Measurements from ENCODE around the gene TPRG1. TPM values are rescaled to one million over a fixed set of nuclear protein-coding genes. Genes with fewer than 3 reads are reported as not detected.

Gene TPRG1
- total and polyA plus RNA-seq, 9 of the 15 experiments (the other 6 are each of a cell fraction or from before 2014, with no cell fraction given): 0.01 TPM; not detected in 8

GRCh38 chr3:189239616-189240015 is 67.8 kb downstream of the TPRG1 start:
- Histone ChIP-seq H3K36me3 (ENCODE audit: control insufficient read depth, insufficient read depth, low read length) (no peaks in the 10 kb centered on the region), H3K4me1 (replicated peaks in 1 of 2; ENCODE audit: control insufficient read depth in 2 of 2, insufficient read depth in 2 of 2, low read length in 2 of 2) (no peaks in the 10 kb centered on the region), H3K27me3 (ENCODE audit: control insufficient read depth in 2 of 2, insufficient read depth in 2 of 2, low read length in 2 of 2) (no peaks in the 10 kb centered on the region), H3K9me3 (replicated peaks; ENCODE audit: control insufficient read depth, insufficient read depth, low read depth, low read length) (no peaks in the 10 kb centered on the region), H3K27ac (ENCODE audit: extremely low read depth, low read depth, low read length) (no peak overlapping the region), H2AFZ (ENCODE audit: low read depth, low read length) (no peak overlapping the region), H3K9ac (ENCODE audit: insufficient read depth in 1 of 2, low read depth in 2 of 2, low read length in 2 of 2) (no peak overlapping the region), H3K4me2 (ENCODE audit: insufficient read depth, low read length) (no peak overlapping the region), H3K79me2 (ENCODE audit: control insufficient read depth, insufficient read depth, low read length) (no peaks in the 10 kb centered on the region), H3K9me1 (ENCODE audit: control insufficient read depth, insufficient read depth, low read length) (no peaks in the 10 kb centered on the region), H3K4me3 (no peak overlapping the region), H4K20me1 (replicated peaks; ENCODE audit: control insufficient read depth, insufficient read depth, low read length) (no peaks in the 10 kb centered on the region)
- no peak for FAIRE-seq
- intact Hi-C loops (cut with micrococcal nuclease) (no loop called here), in situ Hi-C loops (cut with MboI) (no loop called here)
- 3% methylated on average over 5 of the region's 5 CpGs for WGBS (ENCODE audit: insufficient coverage, low coverage, missing lambda C conversion rate)
- DNase-seq (ENCODE audit: extremely low read depth in 1 of 4, low spot score in 3 of 4): no peak
- POLR2A ChIA-PET: no interaction called here
- CTCF ChIA-PET (ENCODE audit: low intra/inter-chr PET ratio): no interaction called here
- no peak for ATAC-seq
- no TSS peak for BruUV-seq (replicated peaks)
- TF ChIP-seq, protein P1, sequence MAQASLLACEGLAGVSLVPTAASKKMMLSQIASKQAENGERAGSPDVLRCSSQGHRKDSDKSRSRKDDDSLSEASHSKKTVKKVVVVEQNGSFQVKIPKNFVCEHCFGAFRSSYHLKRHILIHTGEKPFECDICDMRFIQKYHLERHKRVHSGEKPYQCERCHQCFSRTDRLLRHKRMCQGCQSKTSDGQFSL (CRISPR knock-in tag; IDR thresholded peaks at IDR 0.05): no peak
- TF ChIP-seq, protein P1 (tag; IDR thresholded peaks at IDR 0.05): no peak
- TF ChIP-seq ZNF395 (CRISPR knock-in tag; IDR thresholded peaks at IDR 0.05) (no peak), CREM (IDR thresholded peaks at IDR 0.05; ENCODE audit: low read depth) (no peak), IRF1 (CRISPR knock-in tag; IDR thresholded peaks at IDR 0.05; ENCODE audit: borderline replicate concordance) (no peak), STAT5A (IDR thresholded peaks at IDR 0.05; ENCODE audit: borderline replicate concordance, low read length) (no peak), CEBPB (tag; IDR thresholded peaks at IDR 0.05) (no peak)
- TF ChIP-seq, protein P2, sequence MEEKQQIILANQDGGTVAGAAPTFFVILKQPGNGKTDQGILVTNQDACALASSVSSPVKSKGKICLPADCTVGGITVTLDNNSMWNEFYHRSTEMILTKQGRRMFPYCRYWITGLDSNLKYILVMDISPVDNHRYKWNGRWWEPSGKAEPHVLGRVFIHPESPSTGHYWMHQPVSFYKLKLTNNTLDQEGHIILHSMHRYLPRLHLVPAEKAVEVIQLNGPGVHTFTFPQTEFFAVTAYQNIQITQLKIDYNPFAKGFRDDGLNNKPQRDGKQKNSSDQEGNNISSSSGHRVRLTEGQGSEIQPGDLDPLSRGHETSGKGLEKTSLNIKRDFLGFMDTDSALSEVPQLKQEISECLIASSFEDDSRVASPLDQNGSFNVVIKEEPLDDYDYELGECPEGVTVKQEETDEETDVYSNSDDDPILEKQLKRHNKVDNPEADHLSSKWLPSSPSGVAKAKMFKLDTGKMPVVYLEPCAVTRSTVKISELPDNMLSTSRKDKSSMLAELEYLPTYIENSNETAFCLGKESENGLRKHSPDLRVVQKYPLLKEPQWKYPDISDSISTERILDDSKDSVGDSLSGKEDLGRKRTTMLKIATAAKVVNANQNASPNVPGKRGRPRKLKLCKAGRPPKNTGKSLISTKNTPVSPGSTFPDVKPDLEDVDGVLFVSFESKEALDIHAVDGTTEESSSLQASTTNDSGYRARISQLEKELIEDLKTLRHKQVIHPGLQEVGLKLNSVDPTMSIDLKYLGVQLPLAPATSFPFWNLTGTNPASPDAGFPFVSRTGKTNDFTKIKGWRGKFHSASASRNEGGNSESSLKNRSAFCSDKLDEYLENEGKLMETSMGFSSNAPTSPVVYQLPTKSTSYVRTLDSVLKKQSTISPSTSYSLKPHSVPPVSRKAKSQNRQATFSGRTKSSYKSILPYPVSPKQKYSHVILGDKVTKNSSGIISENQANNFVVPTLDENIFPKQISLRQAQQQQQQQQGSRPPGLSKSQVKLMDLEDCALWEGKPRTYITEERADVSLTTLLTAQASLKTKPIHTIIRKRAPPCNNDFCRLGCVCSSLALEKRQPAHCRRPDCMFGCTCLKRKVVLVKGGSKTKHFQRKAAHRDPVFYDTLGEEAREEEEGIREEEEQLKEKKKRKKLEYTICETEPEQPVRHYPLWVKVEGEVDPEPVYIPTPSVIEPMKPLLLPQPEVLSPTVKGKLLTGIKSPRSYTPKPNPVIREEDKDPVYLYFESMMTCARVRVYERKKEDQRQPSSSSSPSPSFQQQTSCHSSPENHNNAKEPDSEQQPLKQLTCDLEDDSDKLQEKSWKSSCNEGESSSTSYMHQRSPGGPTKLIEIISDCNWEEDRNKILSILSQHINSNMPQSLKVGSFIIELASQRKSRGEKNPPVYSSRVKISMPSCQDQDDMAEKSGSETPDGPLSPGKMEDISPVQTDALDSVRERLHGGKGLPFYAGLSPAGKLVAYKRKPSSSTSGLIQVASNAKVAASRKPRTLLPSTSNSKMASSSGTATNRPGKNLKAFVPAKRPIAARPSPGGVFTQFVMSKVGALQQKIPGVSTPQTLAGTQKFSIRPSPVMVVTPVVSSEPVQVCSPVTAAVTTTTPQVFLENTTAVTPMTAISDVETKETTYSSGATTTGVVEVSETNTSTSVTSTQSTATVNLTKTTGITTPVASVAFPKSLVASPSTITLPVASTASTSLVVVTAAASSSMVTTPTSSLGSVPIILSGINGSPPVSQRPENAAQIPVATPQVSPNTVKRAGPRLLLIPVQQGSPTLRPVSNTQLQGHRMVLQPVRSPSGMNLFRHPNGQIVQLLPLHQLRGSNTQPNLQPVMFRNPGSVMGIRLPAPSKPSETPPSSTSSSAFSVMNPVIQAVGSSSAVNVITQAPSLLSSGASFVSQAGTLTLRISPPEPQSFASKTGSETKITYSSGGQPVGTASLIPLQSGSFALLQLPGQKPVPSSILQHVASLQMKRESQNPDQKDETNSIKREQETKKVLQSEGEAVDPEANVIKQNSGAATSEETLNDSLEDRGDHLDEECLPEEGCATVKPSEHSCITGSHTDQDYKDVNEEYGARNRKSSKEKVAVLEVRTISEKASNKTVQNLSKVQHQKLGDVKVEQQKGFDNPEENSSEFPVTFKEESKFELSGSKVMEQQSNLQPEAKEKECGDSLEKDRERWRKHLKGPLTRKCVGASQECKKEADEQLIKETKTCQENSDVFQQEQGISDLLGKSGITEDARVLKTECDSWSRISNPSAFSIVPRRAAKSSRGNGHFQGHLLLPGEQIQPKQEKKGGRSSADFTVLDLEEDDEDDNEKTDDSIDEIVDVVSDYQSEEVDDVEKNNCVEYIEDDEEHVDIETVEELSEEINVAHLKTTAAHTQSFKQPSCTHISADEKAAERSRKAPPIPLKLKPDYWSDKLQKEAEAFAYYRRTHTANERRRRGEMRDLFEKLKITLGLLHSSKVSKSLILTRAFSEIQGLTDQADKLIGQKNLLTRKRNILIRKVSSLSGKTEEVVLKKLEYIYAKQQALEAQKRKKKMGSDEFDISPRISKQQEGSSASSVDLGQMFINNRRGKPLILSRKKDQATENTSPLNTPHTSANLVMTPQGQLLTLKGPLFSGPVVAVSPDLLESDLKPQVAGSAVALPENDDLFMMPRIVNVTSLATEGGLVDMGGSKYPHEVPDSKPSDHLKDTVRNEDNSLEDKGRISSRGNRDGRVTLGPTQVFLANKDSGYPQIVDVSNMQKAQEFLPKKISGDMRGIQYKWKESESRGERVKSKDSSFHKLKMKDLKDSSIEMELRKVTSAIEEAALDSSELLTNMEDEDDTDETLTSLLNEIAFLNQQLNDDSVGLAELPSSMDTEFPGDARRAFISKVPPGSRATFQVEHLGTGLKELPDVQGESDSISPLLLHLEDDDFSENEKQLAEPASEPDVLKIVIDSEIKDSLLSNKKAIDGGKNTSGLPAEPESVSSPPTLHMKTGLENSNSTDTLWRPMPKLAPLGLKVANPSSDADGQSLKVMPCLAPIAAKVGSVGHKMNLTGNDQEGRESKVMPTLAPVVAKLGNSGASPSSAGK (IDR thresholded peaks at IDR 0.05): no peak

Measured in K562 (cell line).